ENCODE measurements around the gene FBRSL1.

The FBRSL1 gene

DNA sequence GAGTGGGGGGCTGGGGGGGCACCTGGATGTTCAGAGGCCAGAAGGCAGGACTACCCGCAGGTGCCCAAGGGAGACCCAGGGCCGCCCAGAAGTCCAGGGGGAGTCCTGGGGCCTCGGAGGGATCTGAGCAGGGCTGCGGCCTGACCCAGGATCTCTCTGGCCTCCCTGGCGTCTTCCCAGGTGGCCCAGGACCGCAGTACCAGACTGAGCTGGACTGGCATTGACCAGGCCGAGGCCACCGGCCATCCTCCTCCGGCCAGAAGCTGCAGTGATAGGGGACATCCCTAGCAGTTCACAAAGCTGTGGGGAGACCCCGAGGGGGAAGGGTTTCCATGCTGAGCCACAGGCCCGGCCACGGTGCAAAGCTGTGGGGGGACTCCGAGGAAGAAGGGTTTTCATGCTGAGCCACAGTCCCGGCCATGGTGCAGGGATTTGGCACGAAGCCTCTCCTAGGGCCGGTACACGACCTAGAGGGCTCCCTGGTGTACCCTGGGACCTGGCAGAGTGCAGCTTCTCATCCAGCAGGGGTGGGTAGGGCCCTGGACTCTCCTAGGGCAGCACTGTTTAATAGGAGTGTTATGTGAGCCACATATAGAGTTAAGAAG, 24.4 kb downstream of the FBRSL1 start:
- no peak for DNase-seq

DNA sequence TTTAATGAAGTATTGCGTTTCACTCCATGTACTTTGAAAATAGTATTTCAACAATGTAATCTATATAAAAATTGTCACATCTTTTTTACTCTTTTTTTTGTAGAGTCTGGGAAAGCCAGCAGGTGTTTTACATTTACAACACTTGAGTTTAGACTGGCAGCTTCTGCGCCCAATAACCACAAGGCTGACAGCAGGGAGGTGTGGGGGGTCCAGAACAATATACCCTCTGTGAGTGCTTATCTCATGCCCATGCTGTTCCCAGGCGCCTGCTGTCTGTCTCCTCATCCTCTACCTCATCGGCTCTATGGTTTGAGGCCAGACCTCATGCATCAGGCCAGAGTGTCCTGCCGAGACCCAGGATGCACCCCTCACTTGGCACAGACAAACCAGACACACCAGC, 24.9 kb downstream of the FBRSL1 start:
- no peak for DNase-seq

DNA sequence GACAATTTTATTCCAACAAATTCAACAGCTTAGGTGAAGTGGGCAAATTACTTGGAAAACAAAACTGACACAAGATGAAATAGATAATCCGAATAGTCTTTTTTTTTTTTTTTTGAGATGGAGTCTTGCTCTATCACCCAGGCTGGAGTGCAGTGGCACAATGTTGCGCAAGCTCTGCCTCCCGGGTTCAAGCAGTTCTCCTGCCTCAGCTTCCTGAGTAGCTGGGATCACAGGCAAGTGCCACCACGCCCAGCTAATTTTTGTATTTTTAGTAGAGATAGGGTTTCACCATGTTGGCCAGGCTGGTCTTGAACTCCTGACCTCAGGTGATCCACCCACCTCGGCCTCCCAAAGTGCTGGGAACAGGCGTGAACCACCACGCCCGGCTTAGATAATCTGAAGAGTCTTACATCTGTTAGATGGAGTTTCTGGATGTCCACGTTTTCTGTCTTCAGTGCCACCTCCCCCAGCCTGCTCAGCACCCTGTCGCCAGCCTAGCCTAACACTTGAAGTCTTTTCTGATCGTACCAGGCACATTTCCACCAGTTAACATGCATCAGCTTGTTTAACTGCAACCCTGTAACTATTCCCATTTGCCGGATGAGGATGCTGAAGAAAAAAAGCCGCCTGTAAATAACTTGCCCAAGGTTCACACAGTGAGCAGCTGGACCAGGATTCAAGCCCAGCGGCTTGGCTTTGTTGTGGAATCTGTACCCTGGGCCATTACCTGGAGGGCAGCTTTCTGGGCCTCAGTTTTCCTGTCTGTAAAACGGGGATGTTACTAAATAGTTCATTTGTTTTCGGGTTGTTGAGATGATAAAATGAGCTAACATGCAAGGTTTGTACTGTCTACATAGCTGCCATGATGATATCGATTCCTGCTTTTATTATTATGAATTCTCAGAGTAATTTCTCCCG, 26.4 kb downstream of the FBRSL1 start:
- no peak for DNase-seq

DNA sequence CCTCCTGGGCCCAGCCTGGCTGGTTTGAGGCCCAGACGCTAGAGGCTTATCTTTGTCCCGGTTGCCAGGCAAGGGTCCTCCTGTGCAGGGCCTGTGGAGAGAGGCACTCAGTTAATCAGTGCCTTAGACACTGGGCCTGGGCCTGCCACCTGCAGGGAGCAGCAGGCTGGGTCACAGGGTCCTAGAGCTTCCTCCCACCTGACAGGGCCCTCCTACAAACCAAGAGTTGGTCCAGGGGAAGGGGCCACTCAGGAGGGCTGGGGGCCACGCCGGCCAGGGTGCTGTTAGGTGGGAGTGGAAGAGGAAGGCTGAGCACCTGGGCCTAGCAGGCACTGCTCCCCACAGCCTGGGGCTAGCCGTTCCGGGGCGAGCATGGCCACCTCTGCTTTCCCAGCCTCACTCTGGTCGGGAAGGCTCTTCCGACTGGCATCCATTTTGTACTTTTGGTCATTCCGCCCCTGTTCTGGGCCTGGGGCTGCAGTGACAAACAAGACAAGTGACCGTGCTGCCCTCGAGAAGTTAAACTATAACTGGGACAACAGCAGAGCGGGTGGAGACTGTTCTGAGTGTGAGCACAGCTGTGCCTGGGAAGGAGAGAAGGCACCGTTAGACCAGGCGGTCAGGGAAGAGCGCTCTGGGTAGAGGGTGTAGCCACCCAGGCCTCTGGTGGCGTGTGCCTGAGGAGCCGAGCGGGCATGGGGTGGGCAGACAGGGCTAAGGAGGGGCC, 27.2 kb downstream of the FBRSL1 start:
- DNase-seq: no peak

DNA sequence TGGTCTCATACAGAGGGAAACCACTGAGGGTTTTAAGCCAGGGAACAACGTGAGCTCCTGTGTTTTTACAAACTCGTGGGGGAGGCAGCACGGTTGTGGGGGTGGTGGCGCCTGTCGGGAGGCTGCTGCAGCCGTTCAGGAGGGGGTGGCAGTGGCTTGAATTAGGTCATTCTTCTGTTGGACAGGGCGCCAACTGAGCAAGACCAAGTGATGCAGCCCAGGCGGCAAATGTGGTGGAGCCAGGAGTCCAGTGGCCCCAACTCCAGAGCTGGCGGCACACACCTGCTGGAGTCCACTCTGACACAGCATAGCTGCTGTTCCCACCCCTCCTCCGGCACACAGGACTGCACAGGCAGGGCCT, 27.8 kb downstream of the FBRSL1 start:
- DNase-seq: no peak

DNA sequence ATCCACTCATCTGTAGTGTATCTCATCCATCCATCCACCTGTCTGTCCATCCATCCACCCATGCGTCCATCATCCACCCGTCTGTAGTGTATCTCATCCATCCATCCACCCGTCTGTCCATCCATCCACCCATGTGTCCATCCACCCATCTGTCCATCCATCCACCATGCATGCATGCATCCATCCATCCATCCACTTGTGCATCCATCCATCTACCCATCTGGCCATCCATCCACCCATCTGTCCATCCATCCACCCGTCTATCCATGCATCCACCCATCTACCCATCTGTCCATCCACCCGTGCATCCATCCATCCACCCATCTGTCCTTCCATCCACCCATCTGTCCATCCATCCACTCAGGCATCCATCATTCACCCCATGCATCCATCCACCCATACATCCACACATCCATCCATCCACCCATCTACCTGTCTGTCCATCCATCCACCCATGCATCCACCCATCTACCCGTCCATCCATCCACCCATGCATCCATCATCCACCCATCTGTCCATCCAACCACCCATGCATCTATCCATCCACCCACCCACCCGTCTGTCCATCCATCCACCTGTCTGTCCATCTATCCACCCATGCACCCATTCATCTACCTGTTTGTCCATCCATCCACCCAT, 28.5 kb downstream of the FBRSL1 start:
- DNase-seq: no peak

DNA sequence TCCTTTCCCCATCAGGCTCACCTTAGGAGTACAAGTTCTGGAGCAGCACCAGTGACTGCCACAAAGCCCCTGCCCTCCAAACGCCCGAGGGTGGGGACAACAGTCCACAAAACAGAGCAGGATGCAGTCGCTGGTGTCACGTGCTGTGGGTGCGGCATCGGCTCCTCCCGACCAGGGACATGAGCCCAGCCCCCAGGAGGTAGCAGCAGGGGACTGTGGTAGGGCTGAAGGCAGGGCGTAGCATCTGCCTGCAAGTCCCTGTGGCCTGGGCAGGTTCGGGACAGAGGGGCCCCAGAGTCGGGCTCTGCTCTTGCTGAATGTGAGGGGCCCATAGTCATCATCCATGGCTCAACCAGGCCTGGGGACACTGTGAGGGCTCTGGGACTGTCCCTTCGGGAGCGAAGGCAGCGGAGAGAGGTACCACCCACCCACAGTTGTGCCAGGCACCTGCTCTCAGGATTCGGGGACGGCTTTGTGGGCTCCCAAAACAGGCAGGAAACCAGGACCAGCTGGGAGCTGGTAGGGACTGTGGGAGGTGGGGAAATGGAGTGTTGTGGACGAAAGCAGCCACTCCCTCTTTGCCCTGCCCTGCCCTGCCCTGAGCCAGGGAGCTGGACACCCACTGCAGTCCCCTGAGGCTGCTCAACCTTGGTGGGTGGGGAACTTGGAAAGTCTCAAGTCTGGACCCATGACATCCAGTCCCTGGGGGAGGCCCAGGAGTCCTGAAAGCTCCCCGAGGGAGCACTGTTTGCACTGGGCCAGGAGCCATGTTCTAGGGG, 30.7 kb downstream of the FBRSL1 start:
- DNase-seq: no peak

DNA sequence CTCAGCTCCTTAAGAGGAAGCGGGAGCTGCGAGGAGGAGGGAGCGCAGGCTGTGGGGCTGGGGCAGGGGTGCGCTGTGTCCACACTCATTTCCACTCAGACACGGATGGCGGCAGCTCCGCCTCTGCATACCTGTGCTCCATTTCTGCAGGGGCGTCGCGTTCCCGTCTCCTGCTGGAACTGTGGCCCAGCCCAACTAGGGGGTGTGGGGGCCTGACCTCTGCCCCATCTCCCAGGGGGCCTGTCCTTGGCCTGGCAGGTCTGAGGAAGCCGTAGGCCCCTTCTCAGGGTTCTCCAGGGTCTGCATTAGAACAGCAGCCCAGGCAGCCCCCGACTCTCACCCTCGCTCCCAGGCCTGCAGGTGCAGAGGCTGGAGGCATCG, 31.2 kb downstream of the FBRSL1 start:
- no peak for DNase-seq

DNA sequence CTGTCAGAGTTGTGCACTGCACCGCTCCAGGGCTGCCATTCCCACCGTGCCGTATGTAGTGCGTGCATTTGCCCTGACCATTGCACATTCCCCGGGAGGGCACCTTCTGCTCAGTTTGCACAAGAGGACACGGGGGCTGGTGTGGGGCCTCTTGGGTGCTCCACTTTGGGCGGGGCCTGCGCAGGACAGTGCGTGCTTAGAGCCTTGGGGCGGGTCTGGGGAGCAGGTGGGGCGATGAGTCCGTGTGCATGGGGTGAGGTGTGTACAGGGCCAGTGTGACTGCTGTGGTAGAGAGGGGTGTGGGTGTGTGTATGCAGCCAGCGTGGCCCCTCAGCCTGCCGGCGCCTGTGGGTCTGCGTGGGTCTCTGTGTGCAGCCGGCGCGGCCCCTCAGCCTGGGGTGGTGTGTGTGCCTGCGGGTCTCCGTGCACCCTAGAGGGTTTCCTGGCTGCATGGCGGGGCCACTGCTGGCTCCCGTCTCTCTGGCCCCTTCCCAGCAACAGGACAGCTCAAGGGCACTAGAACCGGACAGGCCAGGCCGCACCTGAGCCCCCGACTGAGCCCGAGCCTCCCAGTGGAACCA, 31.9 kb downstream of the FBRSL1 start:
- DNase-seq: no peak

DNA sequence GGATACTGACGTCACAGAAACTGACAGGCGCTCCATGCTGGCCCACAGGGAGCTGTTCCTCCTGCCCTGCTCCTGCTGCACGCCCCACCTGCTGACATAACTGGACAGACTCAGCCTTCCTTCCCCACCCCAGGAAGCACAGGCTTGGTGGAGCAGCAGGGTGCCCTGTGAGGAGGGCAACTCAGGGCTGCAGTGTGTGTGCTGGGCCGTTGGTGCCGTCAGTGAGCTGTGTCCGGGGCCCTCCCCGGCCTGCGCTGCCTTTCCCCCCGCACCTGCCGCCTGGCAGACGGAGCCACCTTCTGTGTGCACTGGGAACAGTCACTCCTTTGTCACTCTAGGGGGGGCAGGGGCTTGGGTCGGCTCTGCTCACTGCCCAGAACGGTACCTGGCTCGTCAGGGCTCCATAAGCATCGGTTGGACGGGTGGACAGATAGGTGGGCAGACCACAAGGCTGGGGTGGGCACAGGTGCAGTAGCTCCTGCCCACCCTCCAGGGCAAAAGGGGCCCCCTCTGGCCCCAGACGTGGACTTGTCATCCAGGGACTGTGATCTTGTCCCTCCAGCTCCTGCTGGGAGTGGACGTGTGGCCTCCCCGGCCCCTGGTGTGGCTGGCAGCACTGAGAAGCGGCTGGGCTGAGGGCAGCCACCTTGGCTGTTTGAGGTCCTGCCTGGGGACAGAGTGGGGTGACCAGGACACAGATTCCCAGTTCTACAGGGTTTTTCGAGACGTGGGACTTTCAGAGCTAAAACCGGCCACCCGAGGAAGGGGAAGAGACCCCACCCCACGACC, 32.8 kb downstream of the FBRSL1 start:
- no peak for DNase-seq

DNA sequence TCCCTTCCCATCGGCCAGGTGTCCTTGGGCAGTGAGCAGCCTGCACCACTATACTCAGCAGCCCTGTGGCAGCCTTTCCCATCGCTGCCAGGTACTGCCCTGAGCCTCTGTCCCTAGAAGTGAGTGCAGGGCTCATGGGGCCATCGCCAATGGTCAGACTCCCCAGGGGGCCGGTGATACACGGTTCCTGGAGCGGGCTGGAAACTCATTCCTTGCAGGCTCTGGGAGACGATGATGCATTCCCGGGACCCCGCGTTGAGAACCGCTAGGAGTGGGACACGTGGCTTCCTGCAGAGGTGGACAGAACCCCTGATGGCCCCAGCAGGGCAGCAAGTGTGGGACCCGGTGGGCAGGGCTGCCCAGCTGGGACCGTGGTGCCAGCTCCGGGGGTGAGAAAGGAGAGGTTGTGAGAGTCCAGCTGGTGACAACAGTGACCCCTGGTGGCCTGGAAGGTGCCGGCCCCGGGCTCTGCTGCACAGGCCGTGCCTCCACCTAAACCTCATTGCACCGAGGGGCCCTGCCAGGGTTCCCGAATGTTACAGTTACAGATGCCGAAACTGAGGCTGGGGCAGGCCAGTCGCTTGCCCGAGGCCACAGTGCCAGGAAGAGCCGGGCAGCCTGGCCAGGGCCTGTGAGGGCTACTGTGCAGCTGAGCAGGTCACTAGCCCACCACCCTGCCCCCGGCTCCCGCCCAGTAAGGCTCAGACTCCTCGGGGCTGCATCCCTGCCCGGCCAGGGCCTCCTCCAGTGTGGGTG, 33.8 kb downstream of the FBRSL1 start:
- DNase-seq: no peak

DNA sequence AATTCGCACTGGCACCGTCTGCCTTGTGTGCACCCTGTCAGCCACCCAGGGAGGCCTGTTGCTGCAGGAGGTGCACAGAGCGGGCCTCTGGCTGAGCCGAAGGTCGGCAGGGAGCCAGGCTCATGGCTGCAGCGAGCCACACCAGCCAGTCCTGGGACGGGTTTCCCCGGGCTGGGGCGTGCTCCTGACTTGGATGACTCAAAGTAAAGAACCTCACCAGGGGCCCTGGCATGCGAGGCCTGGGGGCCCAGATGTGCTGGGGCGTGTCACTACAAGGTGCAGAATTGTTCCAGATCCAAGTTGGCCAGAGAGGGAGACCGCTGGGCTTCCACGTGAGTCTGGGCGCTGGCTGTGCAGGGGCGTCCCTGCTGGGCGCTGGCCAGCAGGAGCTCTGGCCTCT, 34.5 kb downstream of the FBRSL1 start:
- no peak for DNase-seq

DNA sequence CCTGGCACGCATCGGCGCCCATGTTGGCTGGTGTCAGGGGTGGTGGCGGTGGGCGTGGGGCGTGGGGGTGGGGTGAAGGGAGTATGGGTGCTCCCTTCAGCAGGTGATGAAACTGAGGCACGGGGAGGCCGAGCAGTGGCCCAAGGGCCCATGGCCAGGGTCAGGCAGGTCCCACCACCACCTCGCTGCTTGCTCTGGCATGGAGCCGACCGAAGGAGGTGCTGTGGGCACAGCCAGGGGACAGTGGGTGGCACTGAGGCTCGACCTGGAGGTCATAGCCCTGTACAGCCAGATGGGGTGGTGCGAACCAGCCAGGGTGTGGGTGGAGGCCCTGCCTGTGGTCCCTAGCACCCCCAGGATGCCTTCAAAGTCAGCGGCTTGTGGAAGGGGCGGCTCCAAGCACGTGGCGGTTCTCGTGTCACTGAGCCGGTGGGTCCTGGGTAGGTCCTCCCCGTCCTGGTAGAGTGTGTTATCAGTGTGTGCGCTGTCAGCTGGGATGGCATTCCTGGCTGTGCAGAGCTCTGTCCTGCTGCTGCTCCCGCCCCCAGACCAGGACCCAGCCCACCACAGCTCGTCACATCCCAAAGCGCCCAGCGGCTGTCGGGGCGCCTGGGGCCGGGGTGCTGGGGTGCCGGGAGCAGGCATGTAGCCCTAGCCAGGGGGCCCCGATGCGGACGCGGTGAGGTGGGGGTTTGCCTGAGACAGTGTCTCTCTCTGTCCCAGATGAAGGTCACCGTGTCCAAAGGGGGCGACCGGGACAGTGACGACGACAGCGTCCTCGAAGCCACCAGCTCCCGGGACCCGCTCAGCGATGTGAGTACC, 35.3 kb downstream of the FBRSL1 start:
- DNase-seq: no peak

DNA sequence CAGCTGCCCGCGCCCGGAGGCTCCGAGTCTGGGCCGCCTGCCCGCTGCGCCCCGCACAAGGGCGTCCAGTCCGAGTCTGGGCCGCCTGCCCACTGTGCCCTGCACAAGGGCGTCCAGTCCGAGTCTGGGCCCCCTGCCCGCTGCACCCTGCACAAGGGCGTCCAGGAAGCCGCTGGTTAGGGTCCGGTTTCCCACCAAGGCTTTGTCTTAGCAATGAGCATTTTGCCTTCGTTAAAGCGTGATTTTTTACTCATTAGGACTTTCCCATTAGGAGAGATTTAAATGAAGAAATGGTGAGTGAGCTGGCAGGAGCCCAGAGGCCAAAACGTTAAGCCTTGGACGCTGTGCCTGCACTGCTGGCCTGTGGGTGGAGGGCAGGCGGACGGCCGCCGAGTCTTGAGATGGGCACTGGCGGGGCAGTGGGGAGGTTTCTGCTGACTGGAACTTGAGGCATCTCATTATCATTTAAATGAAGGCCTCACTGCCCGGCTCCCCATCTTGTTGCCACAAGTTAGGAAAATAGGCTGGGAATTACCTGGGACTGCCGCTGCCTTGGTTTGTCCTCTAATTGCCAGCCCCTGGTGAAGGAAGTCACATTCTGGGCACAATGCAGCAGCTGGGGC, 36.0 kb downstream of the FBRSL1 start:
- DNase-seq: no peak

DNA sequence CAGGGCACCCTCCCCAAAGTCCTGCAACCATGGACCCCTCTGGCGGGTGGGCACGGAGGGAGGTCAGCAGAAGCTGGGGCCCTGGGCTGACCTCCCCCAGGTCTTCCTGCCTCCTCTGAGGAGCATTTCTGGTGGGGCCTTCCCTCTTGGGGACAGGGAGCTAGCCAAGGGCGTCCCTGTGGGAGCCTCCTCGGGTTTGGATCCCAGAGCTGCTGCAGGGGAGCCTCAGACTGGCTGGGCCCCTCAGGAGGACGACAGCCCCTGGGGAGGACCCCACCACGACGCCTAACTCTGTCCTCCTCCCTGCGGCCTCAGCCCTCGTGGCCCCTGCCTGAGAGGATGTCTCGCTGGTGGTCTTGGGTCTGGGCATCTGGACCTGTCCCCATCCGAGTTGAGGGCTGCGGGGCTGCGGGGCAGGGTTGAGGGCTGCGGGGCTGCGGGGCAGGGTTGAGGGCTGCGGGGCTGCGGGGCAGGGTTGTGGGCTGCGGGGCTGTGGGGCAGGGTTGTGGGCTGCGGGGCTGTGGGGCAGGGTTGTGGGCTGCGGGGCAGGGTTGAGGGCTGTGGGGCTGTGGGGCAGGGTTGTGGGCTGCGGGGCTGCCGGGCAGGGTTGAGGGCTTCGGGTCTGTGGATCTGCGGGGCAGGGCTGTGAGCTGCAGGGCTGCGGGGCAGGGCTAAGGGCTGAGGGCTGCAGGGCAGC, 37.4 kb downstream of the FBRSL1 start:
- DNase-seq: no peak

DNA sequence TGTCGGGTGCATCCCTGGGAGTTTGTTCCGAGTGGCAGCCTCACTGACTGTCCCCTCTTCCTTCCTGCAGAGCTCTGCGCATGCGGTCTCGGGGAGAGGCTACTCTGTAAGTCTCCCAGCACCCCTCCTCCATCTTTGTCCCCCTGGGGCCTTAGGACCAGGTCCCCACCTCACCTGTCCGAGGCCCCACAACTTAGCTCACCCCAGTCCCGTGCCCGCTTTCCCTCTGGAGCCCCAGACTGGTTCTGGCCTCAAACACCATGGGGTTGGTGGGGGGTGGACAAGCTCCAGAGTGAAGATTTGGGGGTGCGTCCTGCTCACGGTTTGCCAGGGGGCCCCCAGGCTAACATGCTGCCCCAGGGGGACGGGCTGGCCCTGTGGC, 37.9 kb downstream of the FBRSL1 start:
- no peak for DNase-seq

DNA sequence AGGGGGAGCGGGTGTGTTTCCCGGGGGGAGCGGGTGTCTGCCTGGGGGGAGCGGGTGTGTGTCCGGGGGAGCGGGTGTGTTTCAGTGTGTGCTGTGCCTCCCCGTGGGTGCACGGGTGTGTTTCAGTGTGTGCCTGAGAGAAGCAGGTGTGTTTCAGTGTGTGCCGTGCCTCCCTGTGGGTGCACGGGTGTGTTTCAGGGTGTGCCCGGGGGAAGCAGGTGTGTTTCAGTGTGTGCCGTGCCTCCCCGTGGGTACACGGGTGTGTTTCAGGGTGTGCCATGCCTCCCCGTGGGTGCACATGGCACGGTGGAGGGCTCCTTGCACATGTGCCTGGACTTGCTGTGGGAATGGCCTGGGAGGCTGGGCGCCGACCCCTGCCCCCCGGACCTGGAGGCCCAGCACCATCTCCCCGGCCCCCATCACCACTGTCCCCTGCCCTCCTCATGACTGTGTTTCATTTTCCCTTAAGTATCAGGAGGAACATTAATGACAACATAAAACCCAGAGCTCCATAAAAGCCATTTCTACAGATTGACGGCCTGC, 38.7 kb downstream of the FBRSL1 start:
- DNase-seq: no peak

DNA sequence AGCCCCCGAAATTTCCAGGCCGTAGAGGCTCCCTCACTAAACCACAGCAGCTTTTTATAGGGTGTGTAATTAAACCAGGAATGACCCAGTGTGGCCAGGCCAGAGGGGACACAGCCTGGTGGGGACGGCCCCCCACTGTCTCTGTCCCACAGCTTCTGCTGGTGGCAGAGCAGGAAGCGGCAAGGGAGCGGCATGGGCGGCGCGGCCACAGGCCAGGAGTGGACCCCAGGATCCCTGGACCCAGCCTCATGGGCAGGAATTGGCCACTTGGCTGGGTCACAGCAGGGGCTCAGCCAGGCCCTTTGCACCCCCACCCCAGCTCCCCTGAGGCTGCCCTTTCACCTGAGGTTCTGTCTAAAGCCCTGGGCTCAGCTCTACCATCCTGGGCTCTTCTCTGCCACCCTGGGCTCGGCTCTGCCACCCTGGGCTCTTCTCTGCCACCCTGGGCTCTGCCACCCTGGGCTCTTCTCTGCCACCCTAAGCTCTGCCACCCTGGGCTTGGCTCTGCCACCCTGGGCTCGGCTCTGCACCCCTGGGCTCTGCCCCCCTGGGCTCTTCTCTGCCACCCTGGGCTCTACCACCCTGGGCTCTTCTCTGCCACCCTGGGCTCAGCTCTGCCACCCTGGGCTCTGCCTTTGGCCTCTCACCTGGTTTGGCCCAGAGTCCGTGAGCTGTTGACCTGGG, 39.3 kb downstream of the FBRSL1 start:
- no peak for DNase-seq
